Measurements from ENCODE around the gene MRPL58.
"Not testable (repeated sequence)": the region's sequence is repeated elsewhere in the genome, so short reads cannot be mapped to it uniquely, and the experiment has no call there.

The MRPL58 gene

DNA sequence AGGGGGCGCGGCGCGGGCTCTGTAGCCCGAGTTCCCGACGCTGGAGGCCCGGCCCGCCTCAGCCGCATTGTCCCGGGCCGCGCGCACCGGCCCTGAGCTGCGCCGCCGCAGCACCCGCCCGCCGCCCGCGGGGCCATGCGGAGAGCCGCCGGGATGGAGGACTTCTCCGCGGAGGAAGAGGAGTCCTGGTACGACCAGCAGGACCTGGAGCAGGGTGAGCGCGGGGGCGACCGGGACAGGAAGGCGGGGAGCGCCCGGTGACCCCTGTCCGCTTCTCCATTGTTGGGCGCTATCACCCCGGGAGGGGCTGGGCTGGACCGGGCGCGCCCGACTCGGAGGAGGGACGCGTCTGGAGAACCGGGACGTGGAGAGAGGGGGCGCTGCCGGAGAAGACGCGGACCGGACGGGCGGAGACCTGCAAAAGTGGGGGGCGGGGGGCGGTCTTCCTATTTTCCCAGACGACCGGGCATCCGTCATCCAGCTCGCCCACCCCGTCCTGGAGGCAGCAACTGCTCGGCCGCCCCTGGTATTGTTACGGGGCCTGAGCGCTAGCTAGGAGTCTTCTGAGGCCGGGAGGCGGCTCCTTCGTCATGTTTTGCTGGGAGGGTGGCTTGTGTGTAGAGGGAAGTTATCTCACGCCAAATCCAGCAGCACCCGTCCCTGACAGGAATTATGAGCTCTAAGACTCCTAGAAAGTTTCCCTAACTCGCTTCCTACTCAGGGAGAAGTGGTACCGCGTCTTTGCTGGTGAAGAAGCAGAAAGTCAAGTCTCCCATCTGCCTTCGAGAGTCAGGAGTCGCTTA is 24.4 kb upstream of the MRPL58 start:
- DNase-seq (ENCODE audit: low spot score): peak; percentile 83

DNA sequence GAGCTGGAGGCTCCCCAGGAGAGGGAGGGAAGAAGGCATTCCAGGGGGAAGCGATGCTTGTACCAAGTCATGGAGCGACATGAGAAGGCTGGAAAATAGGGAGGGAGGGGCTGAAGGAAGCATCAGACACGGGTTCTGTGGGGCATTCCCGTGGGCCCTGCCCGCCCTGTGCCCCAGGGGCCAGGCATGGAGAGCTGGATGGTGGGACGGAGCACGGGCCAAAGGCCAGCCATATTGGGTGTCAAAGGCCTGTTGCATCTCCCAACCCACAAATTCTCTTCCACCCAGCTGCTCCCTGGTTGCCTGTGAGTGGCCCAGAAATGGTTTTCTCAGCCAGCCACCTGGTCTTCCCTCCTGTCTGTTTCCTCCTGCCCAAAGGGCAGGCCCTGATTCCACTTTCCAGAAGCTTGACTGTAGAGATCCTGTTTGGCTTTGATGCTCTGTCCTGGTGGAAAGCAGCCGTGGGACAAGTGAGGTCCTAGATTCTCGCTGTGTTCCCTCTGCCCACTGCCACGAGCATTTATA is 21.8 kb upstream of the MRPL58 start:
- no peak for DNase-seq (ENCODE audit: low spot score)

DNA sequence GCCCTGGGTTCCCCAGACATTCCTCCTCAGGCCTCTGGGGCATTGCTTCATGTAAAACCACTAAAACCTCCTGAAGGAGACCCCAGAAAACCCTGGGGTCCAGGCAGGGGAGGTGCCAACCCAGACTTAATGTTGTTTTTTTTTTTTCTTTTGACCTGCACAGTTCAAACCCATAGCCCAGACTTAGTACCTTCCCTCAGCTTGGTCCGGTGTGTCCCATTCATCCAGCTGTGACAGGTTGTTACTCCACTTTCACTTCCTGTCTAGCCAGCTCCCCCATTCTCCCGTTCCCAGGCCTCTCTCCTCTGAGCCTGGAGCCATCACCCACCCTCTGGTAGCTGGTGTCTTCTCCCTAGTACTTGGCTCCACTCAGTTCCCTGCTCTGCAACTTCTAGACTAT is 20.2 kb upstream of the MRPL58 start:
- DNase-seq (ENCODE audit: low spot score): no peak

DNA sequence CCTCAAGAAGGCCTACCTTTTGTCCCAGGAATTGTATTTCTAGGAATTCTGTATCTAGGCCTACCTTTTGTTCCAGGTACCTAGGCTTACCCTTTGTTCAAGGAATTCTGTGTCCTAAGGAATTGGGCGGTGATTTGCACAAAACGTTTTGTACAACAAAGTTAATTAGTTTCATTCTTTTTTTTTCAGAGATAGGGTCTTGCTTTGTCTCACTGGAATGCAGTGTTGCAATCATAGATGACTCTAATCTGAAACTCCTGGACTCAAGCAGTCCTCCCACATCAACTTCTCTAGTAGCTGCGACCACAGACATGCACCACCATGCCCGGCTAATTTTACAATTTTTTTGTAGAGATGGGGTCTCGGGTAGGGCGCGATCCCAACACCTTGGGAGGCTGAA is 18.0 kb upstream of the MRPL58 start:
- no peak for DNase-seq (ENCODE audit: low spot score)

DNA sequence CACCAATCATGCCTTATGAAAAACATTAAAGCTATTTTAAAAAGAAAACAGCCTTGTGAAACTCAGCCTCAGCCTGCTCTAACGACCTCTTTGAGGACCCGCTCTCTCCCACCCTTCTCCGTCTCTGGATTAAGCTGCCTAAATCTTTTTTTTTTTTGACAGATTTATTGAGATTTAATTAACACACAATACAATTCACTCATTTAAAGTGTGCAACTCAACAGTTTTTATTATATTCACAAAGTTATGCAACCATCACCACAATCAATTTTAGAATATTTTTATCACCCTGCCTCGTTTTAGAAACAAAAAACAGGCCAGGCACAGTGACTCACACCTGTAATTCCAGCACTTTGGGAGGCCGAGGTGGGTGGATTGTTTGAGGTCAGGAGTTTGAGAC is 16.6 kb upstream of the MRPL58 start:
- no peak for DNase-seq (ENCODE audit: low spot score)

GRCh38 chr17:74998783-74999182 is 13.7 kb upstream of the MRPL58 start:
- no peak for DNase-seq (ENCODE audit: low spot score)

DNA sequence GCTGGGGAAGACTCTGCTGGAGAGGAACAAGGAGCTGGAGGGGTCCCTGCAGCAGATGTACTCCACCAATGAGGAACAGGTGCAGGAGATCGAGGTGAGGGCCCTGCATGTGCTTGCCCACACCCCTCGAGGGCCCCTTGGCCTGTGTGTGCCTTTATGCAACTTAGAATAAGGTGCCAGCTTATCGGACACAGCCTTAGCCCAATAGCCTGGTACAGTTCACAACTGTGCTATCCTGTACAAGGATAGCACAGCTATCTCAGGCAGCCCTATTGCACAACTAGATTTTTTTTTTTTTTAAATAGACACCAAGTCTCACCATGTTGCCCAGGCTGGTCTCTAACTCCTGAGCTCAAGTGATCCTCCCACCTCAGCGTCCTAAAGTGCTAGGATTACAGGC is 12.9 kb upstream of the MRPL58 start:
- DNase-seq (ENCODE audit: low spot score): no peak

DNA sequence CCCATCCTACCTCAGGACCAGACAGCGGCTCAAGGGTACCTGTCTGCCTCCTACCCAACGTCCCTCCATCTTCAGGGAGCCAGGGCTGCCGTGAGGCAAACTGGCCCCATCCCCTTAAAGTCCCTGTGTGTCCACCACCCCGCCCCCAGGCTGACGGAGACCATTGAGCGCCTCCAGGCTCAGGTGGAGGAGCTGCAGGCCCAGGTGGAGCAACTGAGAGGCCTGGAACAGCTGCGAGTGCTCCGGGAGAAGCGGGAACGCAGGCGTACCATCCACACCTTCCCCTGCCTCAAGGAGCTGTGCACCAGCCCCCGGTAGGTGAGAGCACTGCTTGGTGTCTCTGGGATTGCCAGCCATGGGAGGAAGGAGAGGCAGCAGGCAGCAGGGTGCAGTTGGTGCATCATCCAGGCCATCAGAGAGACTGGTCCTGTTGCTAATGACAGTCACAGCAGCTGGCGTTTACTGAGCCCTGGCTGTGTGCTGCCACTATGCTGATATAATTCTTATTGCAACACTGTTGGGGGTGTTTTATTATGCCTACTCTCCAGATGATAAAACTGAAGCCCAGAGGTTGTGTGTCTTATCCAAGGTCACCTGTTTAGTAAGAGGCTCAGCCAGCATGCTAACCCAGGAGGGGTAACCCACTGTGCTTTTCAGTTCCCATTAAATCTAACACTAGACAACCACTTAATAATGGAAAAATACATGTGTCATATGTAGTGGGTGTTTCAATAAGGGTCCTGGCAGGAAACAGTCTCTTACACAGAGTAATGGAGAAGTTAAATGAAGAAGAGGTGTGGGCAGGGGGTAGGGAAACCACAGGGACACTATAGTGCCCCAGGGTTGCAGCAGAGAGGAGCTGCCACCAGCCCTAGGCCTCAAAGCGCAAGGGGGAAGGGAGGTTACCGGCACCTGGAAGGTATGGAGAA is 10.3 kb upstream of the MRPL58 start:
- DNase-seq (ENCODE audit: low spot score): peak; percentile 48

DNA sequence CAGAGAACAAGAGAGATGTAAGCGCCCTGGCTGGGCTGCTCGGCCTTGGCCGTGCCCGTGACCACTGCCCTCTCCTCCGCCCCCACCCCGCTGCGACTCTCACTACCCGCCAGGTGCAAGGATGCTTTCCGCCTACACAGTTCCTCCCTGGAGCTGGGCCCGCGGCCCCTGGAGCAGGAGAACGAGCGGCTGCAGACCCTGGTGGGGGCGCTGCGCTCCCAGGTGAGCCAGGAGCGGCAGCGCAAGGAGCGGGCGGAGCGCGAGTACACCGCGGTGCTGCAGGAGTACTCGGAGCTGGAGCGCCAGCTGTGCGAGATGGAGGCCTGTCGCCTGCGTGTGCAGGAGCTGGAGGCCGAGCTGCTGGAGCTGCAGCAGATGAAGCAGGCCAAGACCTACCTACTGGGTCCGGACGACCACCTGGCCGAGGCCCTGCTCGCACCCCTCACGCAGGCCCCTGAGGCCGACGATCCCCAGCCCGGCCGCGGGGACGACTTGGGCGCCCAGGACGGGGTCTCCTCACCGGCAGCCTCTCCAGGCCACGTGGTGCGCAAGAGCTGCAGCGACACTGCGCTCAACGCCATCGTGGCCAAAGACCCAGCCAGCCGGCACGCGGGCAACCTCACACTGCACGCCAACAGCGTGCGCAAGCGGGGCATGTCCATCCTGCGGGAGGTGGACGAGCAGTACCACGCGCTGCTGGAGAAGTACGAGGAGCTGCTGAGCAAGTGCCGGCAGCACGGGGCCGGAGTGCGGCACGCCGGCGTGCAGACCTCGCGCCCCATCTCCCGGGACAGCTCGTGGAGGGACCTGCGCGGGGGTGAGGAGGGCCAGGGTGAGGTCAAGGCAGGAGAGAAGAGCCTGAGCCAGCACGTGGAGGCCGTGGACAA is 9.2 kb upstream of the MRPL58 start:
- no peak for DNase-seq (ENCODE audit: low spot score)

DNA sequence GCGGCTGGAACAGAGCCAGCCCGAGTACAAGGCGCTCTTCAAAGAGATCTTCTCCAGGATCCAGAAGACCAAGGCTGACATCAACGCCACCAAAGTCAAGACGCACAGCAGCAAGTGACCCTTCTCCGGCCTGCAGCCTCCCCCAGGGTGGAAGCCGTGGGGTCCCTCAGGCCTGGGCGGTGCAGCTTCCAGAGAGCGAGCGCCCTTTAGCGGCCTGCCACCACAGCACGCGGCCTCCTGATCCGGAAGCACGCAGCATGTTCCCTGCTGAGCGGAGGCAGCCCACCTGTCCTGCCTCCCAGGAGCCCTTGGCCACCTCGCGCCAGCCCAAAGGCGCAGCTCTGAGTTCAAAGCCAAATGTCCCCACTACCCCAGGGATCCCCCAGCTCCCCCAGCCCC is 8.5 kb upstream of the MRPL58 start:
- DNase-seq (ENCODE audit: low spot score): no peak

DNA sequence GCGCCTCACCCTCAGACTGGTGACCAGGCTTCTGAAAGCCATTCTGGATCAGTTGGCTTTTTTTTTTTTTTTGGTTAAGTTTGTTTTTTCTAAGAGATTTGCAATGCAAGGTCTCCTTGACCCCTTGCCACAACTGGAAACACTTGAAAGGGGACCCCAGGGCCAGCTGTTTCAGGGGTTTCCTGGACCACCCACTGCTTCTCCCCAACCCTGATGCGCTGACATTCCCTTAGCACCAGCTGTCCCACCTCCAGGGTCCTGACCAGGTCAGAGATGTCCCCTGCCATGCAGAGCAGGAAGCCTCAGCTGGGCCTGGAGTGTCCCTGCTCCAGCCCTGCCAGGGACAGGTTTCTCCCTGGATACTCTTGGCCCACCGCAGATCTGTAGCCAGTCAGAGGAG is 8.1 kb upstream of the MRPL58 start:
- no peak for DNase-seq (ENCODE audit: low spot score)

- DNase-seq (ENCODE audit: low spot score): no peak
These were observed 7.2 kb upstream of the MRPL58 start for GRCh38 chr17:75005291-75005690.

- not testable (repeated sequence) for DNase-seq (ENCODE audit: low spot score)
These were observed 6.4 kb upstream of the MRPL58 start for GRCh38 chr17:75006084-75006483.

- no peak for DNase-seq (ENCODE audit: low spot score)
These were observed 5.8 kb upstream of the MRPL58 start for GRCh38 chr17:75006653-75007052.

GRCh38 chr17:75008373-75008772 is 4.1 kb upstream of the MRPL58 start:
- DNase-seq (ENCODE audit: low spot score): no peak

GRCh38 chr17:75009139-75009724 is 3.2 kb upstream of the MRPL58 start:
- no peak for DNase-seq (ENCODE audit: low spot score)

- no peak for DNase-seq (ENCODE audit: low spot score)
These were observed 1.6 kb upstream of the MRPL58 start for GRCh38 chr17:75010683-75011400.

- peak; percentile 75 for DNase-seq (ENCODE audit: low spot score)
These were observed 922 bp upstream of the MRPL58 start for GRCh38 chr17:75011401-75012095.

DNA sequence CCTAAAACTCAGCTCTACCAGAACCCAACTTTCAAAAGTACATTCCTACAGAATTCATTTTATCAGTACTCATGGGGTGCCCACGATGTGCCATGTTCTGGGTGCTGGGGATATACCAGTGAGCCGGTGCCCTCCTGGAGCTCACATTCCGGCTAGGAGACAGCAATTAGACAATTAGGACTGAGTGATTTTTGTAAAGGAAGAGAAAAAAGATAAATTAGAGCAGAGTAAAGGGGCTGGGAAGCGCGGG is 449 bp upstream of the MRPL58 start:
- no peak for DNase-seq (ENCODE audit: low spot score)

DNA sequence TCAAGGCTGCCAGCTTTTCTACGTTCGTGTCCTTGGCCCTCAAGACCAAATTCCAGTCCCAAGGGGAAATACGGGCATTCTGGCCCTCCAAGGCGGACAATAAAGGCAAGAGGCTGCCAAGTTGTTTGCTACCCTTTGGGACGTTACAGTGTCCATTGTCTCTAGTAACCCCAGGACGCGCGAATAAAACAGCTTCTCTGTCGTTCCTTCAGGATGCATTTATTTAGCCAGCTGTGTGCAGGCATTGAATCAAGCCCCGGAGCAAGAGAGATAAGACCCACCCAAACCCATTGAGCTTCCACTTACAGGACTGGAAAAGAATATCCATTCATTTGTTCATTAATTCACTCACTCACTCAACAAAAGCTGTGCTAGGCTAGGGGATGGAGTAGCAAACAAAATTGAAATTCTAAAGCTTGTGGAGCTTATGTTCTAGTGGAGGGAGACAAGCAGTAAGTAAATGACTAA is 656 bp downstream of the MRPL58 start:
- DNase-seq (ENCODE audit: low spot score): no peak
